SH-SY5Y (cell line): ENCODE data around the gene SPATA25.

Experiments used
- GATA2 ChIP-seq: IDR thresholded peaks from 2 replicates; pipeline ENCODE4 v1.6.1; 2011; ENCODE audit warnings: mild to moderate bottlenecking, low read depth, low read length
- GATA3 ChIP-seq: IDR thresholded peaks from 2 replicates; pipeline ENCODE4 v1.6.1; 2011; ENCODE audit warnings: low read depth, mild to moderate bottlenecking, low read length, moderate library complexity

DNA sequence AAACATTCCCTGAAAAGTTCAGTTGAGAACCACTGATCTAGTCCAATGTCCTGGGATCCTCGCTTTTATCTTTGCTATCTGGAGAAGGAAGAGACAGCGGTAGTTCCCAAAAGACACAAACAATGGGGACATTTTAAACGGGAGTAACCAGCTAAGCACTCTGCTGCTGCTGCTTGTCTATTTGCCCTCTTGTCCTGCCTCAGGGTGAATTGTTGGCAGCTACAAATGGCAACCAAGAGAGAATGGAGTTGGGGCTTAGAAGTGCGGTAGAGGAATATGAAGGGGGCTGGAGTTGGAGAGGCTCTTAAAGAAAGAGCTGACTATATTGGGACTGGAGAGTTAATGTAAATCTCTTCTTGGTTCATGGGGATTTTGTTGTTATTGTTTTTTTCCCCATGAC, 12.8 kb downstream of the SPATA25 start:
- no peak for TF ChIP-seq GATA2
- TF ChIP-seq GATA3 = no peak
